H9 (cell line): ENCODE results near the gene GPC1. TPM values are rescaled to one million over a fixed set of nuclear protein-coding genes. Genes with fewer than 3 reads are reported as not detected.
A peak's percentile ranks its signal among the peaks of the same experiment; 100 is the strongest.

Experiments used
- DNase-seq: peaks from one replicate; pipeline ENCODE4 v3.0.0-alpha.2; 2017
- H2AFZ ChIP-seq: one replicate; pipeline ENCODE4 v1.6.1; 2013; ENCODE audit warnings: mild to moderate bottlenecking, low read length, control low read depth, moderate library complexity
- H2AK5ac ChIP-seq: 2 replicates; pipeline ENCODE4 v1.6.1; 2013; ENCODE audit warnings: low read length, control low read depth, mixed read lengths; ENCODE audit not compliant: insufficient read length
- H2BK120ac ChIP-seq: one replicate; pipeline ENCODE4 v1.6.1; 2013; ENCODE audit warnings: low read depth, mild to moderate bottlenecking, low read length, control low read depth, inconsistent platforms; ENCODE audit not compliant: poor library complexity, severe bottlenecking
- H2BK12ac ChIP-seq: 2 replicates; pipeline ENCODE4 v1.6.1; 2013; ENCODE audit warnings: low read length, control low read depth, mixed read lengths, low read depth; ENCODE audit not compliant: insufficient read length
- H2BK15ac ChIP-seq: 2 replicates; pipeline ENCODE4 v1.6.1; 2013; ENCODE audit warnings: low read depth, low read length, control low read depth
- H2BK20ac ChIP-seq: one replicate; pipeline ENCODE4 v1.6.1; 2013; ENCODE audit warnings: low read depth, mild to moderate bottlenecking, low read length, control low read depth, inconsistent platforms; ENCODE audit not compliant: poor library complexity, severe bottlenecking
- H2BK5ac ChIP-seq: 2 replicates; pipeline ENCODE4 v1.6.1; 2013; ENCODE audit warnings: low read length, control low read depth, mixed read lengths; ENCODE audit not compliant: insufficient read length
- H3K14ac ChIP-seq: 2 replicates; pipeline ENCODE4 v1.6.1; 2013; ENCODE audit warnings: low read length, control low read depth; ENCODE audit not compliant: insufficient read depth
- H3K18ac ChIP-seq: 2 replicates; pipeline ENCODE4 v1.6.1; 2013; ENCODE audit warnings: low read depth, mild to moderate bottlenecking, mixed read lengths, low read length, control low read depth; ENCODE audit not compliant: insufficient read length
- H3K23ac ChIP-seq: 2 replicates; pipeline ENCODE4 v1.6.1; 2013; ENCODE audit warnings: low read length, control low read depth, mixed read lengths, low read depth; ENCODE audit not compliant: insufficient read length
- H3K23me2 ChIP-seq: 2 replicates; pipeline ENCODE4 v1.6.1; 2013; ENCODE audit warnings: low read depth, mild to moderate bottlenecking, mixed read lengths, low read length, control low read depth; ENCODE audit not compliant: insufficient read length, poor library complexity, severe bottlenecking
- H3K27ac ChIP-seq: 2 replicates; pipeline ENCODE4 v1.5.1; 2013; ENCODE audit warnings: low read length, control low read depth, mixed read lengths, low read depth; ENCODE audit not compliant: insufficient read length
- H3K27me3 ChIP-seq: 2 replicates; pipeline ENCODE4 v1.6.1; 2013; ENCODE audit warnings: low read length, control low read depth, inconsistent platforms; ENCODE audit not compliant: insufficient read depth
- H3K4ac ChIP-seq: 2 replicates; pipeline ENCODE4 v1.6.1; 2013; ENCODE audit warnings: low read depth, mild to moderate bottlenecking, control low read depth, inconsistent platforms, low read length, moderate library complexity
- H3K4me1 ChIP-seq: 2 replicates; pipeline ENCODE4 v1.6.1; 2013; ENCODE audit warnings: low read length, control low read depth, inconsistent platforms; ENCODE audit not compliant: insufficient read depth
- H3K4me2 ChIP-seq: 2 replicates; pipeline ENCODE4 v1.6.1; 2013; ENCODE audit warnings: low read length, control low read depth, mixed read lengths; ENCODE audit not compliant: insufficient read length, insufficient read depth
- H3K56ac ChIP-seq: 2 replicates; pipeline ENCODE4 v1.6.1; 2013; ENCODE audit warnings: low read depth, mild to moderate bottlenecking, mixed read lengths, low read length, control low read depth; ENCODE audit not compliant: insufficient read length
- H3K79me1 ChIP-seq: 2 replicates; pipeline ENCODE4 v1.6.1; 2013; ENCODE audit warnings: low read depth, mild to moderate bottlenecking, moderate library complexity, low read length, control low read depth, inconsistent platforms; ENCODE audit not compliant: insufficient read depth, poor library complexity, severe bottlenecking
- H3K79me2 ChIP-seq: 2 replicates; pipeline ENCODE4 v1.6.1; 2013; ENCODE audit warnings: low read length, control low read depth, inconsistent platforms; ENCODE audit not compliant: insufficient read depth
- H3K9ac ChIP-seq: 2 replicates; pipeline ENCODE4 v1.6.1; 2013; ENCODE audit warnings: low read length, control low read depth, mixed read lengths; ENCODE audit not compliant: insufficient read length; ENCODE audit errors: extremely low read depth
- H3K9me3 ChIP-seq: one replicate; pipeline ENCODE4 v1.6.1; 2013; ENCODE audit warnings: low read depth, low read length, inconsistent platforms; ENCODE audit not compliant: control insufficient read depth
- H3T11ph ChIP-seq: one replicate; pipeline ENCODE4 v1.6.1; 2013; ENCODE audit warnings: mild to moderate bottlenecking, low read length, control low read depth, inconsistent platforms
- H4K20me1 ChIP-seq: one replicate; pipeline ENCODE4 v1.6.1; 2013; ENCODE audit not compliant: control insufficient read depth, insufficient read length, insufficient read depth
- H4K5ac ChIP-seq: 2 replicates; pipeline ENCODE4 v1.6.1; 2013; ENCODE audit warnings: low read depth, mild to moderate bottlenecking, mixed read lengths, low read length, control low read depth; ENCODE audit not compliant: insufficient read length
- H4K8ac ChIP-seq: replicated peaks from 2 replicates; pipeline ENCODE4 v1.6.1; 2013; ENCODE audit warnings: low read length, control low read depth, mixed read lengths, low read depth; ENCODE audit not compliant: insufficient read length
- H4K91ac ChIP-seq: 2 replicates; pipeline ENCODE4 v1.6.1; 2013; ENCODE audit warnings: low read depth, mild to moderate bottlenecking, moderate library complexity, mixed read lengths, low read length, control low read depth; ENCODE audit not compliant: insufficient read length
- H3K27ac Mint-ChIP-seq, 3 experiments: 2 replicates in 2 of 3; 3 replicates in 1 of 3; pipeline ENCODE4 v1.8.0; 2020 to 2021; ENCODE audit warnings: mixed read lengths in 3 of 3, mild to moderate bottlenecking in 1 of 3, moderate library complexity in 1 of 3
- H3K27me3 Mint-ChIP-seq: 2 replicates; pipeline ENCODE4 v1.8.0; 2021; ENCODE audit warnings: low read depth, mild to moderate bottlenecking, moderate library complexity, mixed read lengths
- H3K36me3 Mint-ChIP-seq, 3 experiments: 2 replicates in 2 of 3; 3 replicates in 1 of 3; pipeline ENCODE4 v1.8.0; 2020 to 2021; ENCODE audit warnings: low read depth in 3 of 3, mixed read lengths in 3 of 3; ENCODE audit not compliant: insufficient read depth in 1 of 3
- H3K4me1 Mint-ChIP-seq, 2 experiments: 2 replicates each; pipeline ENCODE4 v1.8.0; 2020; ENCODE audit warnings: mixed read lengths in 2 of 2
- H3K4me3 Mint-ChIP-seq, 2 experiments: 2 replicates in 1 of 2; 3 replicates in 1 of 2; pipeline ENCODE4 v1.8.0; 2020 to 2021; ENCODE audit warnings: mild to moderate bottlenecking in 2 of 2, mixed read lengths in 2 of 2, moderate library complexity in 1 of 2
- H3K9me3 Mint-ChIP-seq, 2 experiments: 2 replicates in 1 of 2; 3 replicates in 1 of 2; pipeline ENCODE4 v1.8.0; 2020; ENCODE audit warnings: mild to moderate bottlenecking in 2 of 2, mixed read lengths in 2 of 2, moderate library complexity in 1 of 2
- CTCF ChIP-seq: fragments of 200-600 bp; sonication (generic); conservative IDR thresholded peaks from 3 replicates; pipeline ENCODE4 v1.8.0; 2021; ENCODE audit warnings: antibody characterized with exemption, mild to moderate bottlenecking
- WGBS: extraction: QIAGEN DNeasy Blood & Tissue Kit; methylation state at CpG from one replicate; pipeline ENCODE4 v1.1.7; 2013; ENCODE audit warnings: missing lambda C conversion rate, low lambda C conversion rate, mixed read lengths; ENCODE audit not compliant: insufficient read length; ENCODE audit errors: extremely low coverage; 5-methylcytosine and 5-hydroxymethylcytosine counted together
- total RNA-seq: library from RNA; stranded (reverse); gene quantifications from 2 replicates; pipeline ENCODE4 v1.2.1, GENCODE V29; 2021

Gene GPC1
- total RNA-seq, 1 experiment from 2014 or later = 39.4 TPM

GRCh38 chr2:240468303-240469238 is 33.1 kb downstream of the GPC1 start:
- no peaks in the 10 kb centered on the region for H3K79me1 ChIP-seq
- no peak overlapping the region for H3K4me3 Mint-ChIP-seq
- no peak overlapping the region for H3K27ac Mint-ChIP-seq

More at GRCh38 chr2:240468303-240469238, 33.1 kb downstream of the GPC1 start:
- H3K36me3 Mint-ChIP-seq = peaks cover 0 to 15% (median 12%) of the 10 kb centered on the region in 3 experiments
- no peak overlapping the region for H4K91ac ChIP-seq
- H2BK5ac ChIP-seq = no peak overlapping the region
- peaks cover 2 to 3% of the 10 kb centered on the region in 2 experiments; a peak in 2 of 4 replicates for H3K4me1 Mint-ChIP-seq
- no peaks in the 10 kb centered on the region for H3K9me3 ChIP-seq
- H3K27ac ChIP-seq = no peak overlapping the region
- no peak overlapping the region for H2BK12ac ChIP-seq
- no peaks in the 10 kb centered on the region for H3K23me2 ChIP-seq
- no CpG with 5 or more reads among the region's 20 CpGs for WGBS
- no peaks in the 10 kb centered on the region for H4K20me1 ChIP-seq
- H3K18ac ChIP-seq = no peak overlapping the region
- no peak overlapping the region for H2BK20ac ChIP-seq
- no peak overlapping the region for H3K56ac ChIP-seq
- no peak overlapping the region for H3K14ac ChIP-seq
- peaks cover 0 to 4% of the 10 kb centered on the region in 2 experiments; a peak in 4 of 5 replicates for H3K9me3 Mint-ChIP-seq
- H3K27me3 ChIP-seq = no peaks in the 10 kb centered on the region
- no peak overlapping the region for H2AFZ ChIP-seq
- no peak overlapping the region for H2BK120ac ChIP-seq
- no peak overlapping the region for H2AK5ac ChIP-seq
- no peak overlapping the region for H2BK15ac ChIP-seq
- H4K8ac ChIP-seq = no peak overlapping the region
- H3K4me1 ChIP-seq = no peaks in the 10 kb centered on the region
- no peaks in the 10 kb centered on the region for H3K79me2 ChIP-seq
- no peak overlapping the region for H3K4me2 ChIP-seq
- no peak overlapping the region for H4K5ac ChIP-seq
- TF ChIP-seq CTCF = no peak
- DNase-seq = peak; percentile 23
- H3T11ph ChIP-seq = no peak overlapping the region
- no peak overlapping the region for H3K9ac ChIP-seq
- H3K27me3 Mint-ChIP-seq = peaks cover 17% of the 10 kb centered on the region
- H3K4ac ChIP-seq = no peak overlapping the region
- no peak overlapping the region for H3K23ac ChIP-seq
